GM23338 (cell line): Measurements from ENCODE around the gene ITPR2. TPM values are rescaled to one million over a fixed set of nuclear protein-coding genes. Genes with fewer than 3 reads are reported as not detected.

Experiments used
- ATAC-seq: fragments of 200-7000 bp; cut with Tn5 transposase; 3 replicates; pipeline ENCODE4 v1.9.1; 2020
- DNase-seq: peaks from one replicate; pipeline ENCODE4 v3.0.0-alpha.2; 2015; ENCODE audit warnings: low spot score
- H2AFZ ChIP-seq: fragments of 200-600 bp; sonication (generic); 2 replicates; pipeline ENCODE4 v1.8.0; 2016; ENCODE audit warnings: antibody characterized with exemption, mild to moderate bottlenecking, moderate library complexity
- H3F3A ChIP-seq: fragments of 200-600 bp; sonication (generic); replicated peaks from 2 replicates; pipeline ENCODE4 v1.8.0; 2017; ENCODE audit warnings: antibody characterized with exemption, mixed run types, low read depth
- H3K27ac ChIP-seq: fragments of 200-600 bp; sonication (generic); 2 replicates; pipeline ENCODE4 v1.6.1; 2016; ENCODE audit warnings: low read depth
- H3K27me3 ChIP-seq: fragments of 200-600 bp; sonication (generic); 2 replicates; pipeline ENCODE4 v1.8.0; 2016; ENCODE audit warnings: mild to moderate bottlenecking, mixed run types, moderate library complexity; ENCODE audit not compliant: insufficient read depth
- H3K36me3 ChIP-seq: fragments of 200-600 bp; sonication (generic); 2 replicates; pipeline ENCODE4 v1.8.0; 2016; ENCODE audit warnings: mild to moderate bottlenecking; ENCODE audit not compliant: insufficient read depth
- H3K4me1 ChIP-seq: fragments of 200-600 bp; sonication (generic); 2 replicates; pipeline ENCODE4 v1.8.0; 2016; ENCODE audit warnings: mild to moderate bottlenecking, moderate library complexity; ENCODE audit not compliant: insufficient read depth
- H3K4me2 ChIP-seq: fragments of 200-600 bp; sonication (generic); 2 replicates; pipeline ENCODE4 v1.7.1; 2017; ENCODE audit warnings: mixed run types
- H3K4me3 ChIP-seq: fragments of 200-600 bp; sonication (generic); 2 replicates; pipeline ENCODE4 v1.6.1; 2016; ENCODE audit warnings: mixed run types
- H3K79me2 ChIP-seq: fragments of 200-600 bp; sonication (generic); replicated peaks from 2 replicates; pipeline ENCODE4 v1.8.0; 2017; ENCODE audit warnings: mild to moderate bottlenecking; ENCODE audit not compliant: insufficient read depth
- H3K9me2 ChIP-seq: fragments of 200-600 bp; sonication (generic); 2 replicates; pipeline ENCODE4 v1.8.0; 2017; ENCODE audit not compliant: insufficient read depth
- H4K20me1 ChIP-seq: fragments of 200-600 bp; sonication (generic); replicated peaks from 2 replicates; pipeline ENCODE4 v1.8.0; 2017; ENCODE audit warnings: mild to moderate bottlenecking; ENCODE audit not compliant: insufficient read depth
- H3K27ac Mint-ChIP-seq: 2 replicates; pipeline ENCODE4 v1.8.0; 2020; ENCODE audit warnings: inconsistent platforms, mild to moderate bottlenecking, moderate library complexity, mixed read lengths
- H3K27me3 Mint-ChIP-seq: 3 replicates; pipeline ENCODE4 v1.8.0; 2022; ENCODE audit warnings: low read depth, mild to moderate bottlenecking, moderate library complexity, mixed read lengths, inconsistent platforms; ENCODE audit not compliant: insufficient read depth, poor library complexity
- H3K36me3 Mint-ChIP-seq: 3 replicates; pipeline ENCODE4 v1.8.0; 2021; ENCODE audit warnings: low read depth, mild to moderate bottlenecking, inconsistent platforms, moderate library complexity, mixed read lengths
- H3K4me1 Mint-ChIP-seq: 3 replicates; pipeline ENCODE4 v1.8.0; 2020; ENCODE audit warnings: mild to moderate bottlenecking, inconsistent platforms, mixed read lengths
- H3K4me3 Mint-ChIP-seq: 3 replicates; pipeline ENCODE4 v1.8.0; 2021; ENCODE audit warnings: moderate library complexity, mild to moderate bottlenecking, inconsistent platforms, mixed read lengths
- H3K9me3 Mint-ChIP-seq: 3 replicates; pipeline ENCODE4 v1.8.0; 2020; ENCODE audit warnings: moderate library complexity, mild to moderate bottlenecking, inconsistent platforms, mixed read lengths
- CREB1 ChIP-seq: fragments of 250-450 bp; sonication (Bioruptor Pico); IDR thresholded peaks from 2 replicates; pipeline ENCODE4 v1.5.0; 2020; ENCODE audit warnings: low read depth, mild to moderate bottlenecking, moderate library complexity
- EZH2 ChIP-seq: fragments of 200-600 bp; sonication (generic); IDR thresholded peaks from one replicate; pipeline ENCODE4 v1.8.0; 2017; ENCODE audit warnings: antibody characterized with exemption, mild to moderate bottlenecking, low read depth; ENCODE audit not compliant: unreplicated experiment
- EZH2phosphoT487 ChIP-seq: fragments of 200-600 bp; sonication (generic); IDR thresholded peaks from one replicate; pipeline ENCODE4 v1.8.1; 2018; ENCODE audit warnings: antibody characterized with exemption; ENCODE audit not compliant: unreplicated experiment
- JUNB ChIP-seq: IDR thresholded peaks from one replicate; pipeline ENCODE4 v1.6.1; 2016; ENCODE audit warnings: antibody characterized with exemption; ENCODE audit not compliant: unreplicated experiment
- NANOG ChIP-seq: IDR thresholded peaks from 2 replicates; pipeline ENCODE4 v1.6.1; 2016; ENCODE audit warnings: antibody characterized with exemption, borderline replicate concordance
- POLR2AphosphoS5 ChIP-seq: IDR thresholded peaks from 2 replicates; pipeline ENCODE4 v1.6.1; 2016; ENCODE audit warnings: antibody characterized with exemption, low read depth
- STAT1 ChIP-seq: IDR thresholded peaks from one replicate; pipeline ENCODE4 v1.6.1; 2016; ENCODE audit warnings: antibody characterized with exemption; ENCODE audit not compliant: unreplicated experiment
- ZNF114 ChIP-seq: fragments of 250-450 bp; sonication (Bioruptor Pico); IDR thresholded peaks from 2 replicates; pipeline ENCODE4 v1.5.0; 2020; ENCODE audit warnings: mild to moderate bottlenecking, moderate library complexity
- ZNF331 ChIP-seq: fragments of 250-450 bp; sonication (Bioruptor Pico); IDR thresholded peaks from 2 replicates; pipeline ENCODE4 v1.5.0; 2020; ENCODE audit warnings: low read depth, mild to moderate bottlenecking, moderate library complexity
- polyA plus RNA-seq: library from polyadenylated mRNA; unstranded; fragments of >200 nt; fragmentation: Nextera tagmentation; extraction: Ambion mirVana; gene quantifications from 2 replicates; pipeline ENCODE4 v1.2.1, GENCODE V29; 2016
- total RNA-seq: library from RNA; depleted of rRNA; stranded (reverse); fragments of >200 nt; shearing (Covaris generic); gene quantifications from 2 replicates; pipeline ENCODE4 v1.2.3, GENCODE V29; 2014
- TF ChIP-seq, protein P1 (sequence below): IDR thresholded peaks from 2 replicates; pipeline ENCODE4 v1.6.1; 2016; ENCODE audit warnings: antibody characterized with exemption
- TF ChIP-seq, protein P2 (sequence below): fragments of 250-450 bp; sonication (Bioruptor Pico); IDR thresholded peaks from 2 replicates; pipeline ENCODE4 v1.5.0; 2020; ENCODE audit warnings: mild to moderate bottlenecking, moderate library complexity
- TF ChIP-seq, protein P3 (sequence below), 2 experiments: fragments of 200-600 bp in 1 of 2; sonication (generic) in 1 of 2; conservative IDR thresholded peaks; 2 replicates each; pipeline versions ENCODE4 v1.5.1 to v1.6.1; 2016 to 2017; ENCODE audit warnings: antibody characterized with exemption in 2 of 2, low read depth in 2 of 2, mild to moderate bottlenecking in 2 of 2, moderate library complexity in 1 of 2
- TF ChIP-seq, protein P4 (sequence below): IDR thresholded peaks from one replicate; pipeline ENCODE4 v1.6.1; 2018; ENCODE audit warnings: antibody characterized with exemption; ENCODE audit not compliant: unreplicated experiment

ITPR2 gene
- total and polyA plus RNA-seq, 2 experiments from 2014 or later: 44.5 to 65.2 TPM

DNA sequence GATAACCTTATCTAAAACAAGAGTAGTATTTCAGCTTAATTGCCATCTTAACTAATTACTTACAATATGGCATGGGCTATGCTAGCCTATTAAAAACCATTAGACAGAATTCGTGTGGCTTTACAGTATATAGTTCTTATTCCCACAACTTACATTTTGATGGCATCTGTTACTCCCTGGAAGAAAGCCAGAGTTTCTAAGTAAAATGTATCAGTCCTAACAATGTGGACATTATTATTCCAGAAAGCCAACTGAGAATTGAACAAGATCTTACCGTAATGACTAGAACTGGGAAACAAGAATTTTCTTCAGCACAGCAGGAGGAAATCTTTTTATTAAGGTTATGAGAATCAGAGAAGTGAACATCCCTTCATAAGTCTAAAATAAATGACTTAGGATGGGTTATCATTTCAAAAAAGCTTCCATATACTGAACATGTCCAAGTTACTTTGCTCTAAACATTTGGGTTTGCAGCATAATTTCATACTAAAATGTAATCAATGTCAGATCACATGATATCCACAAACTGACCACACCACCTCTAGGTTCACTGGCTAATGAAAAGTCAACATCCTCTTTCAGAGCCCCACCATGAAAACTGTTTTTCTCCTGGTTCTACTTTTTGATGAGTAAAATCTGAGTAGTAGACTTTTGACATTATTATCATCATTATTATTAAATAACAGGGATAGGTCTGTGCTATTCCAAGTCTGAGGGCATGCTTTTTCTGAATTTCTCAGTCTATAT is 457.9 kb downstream of the ITPR2 start:
- no peaks in the 10 kb centered on the region for H3K79me2 ChIP-seq

More for the DNA sequence above, 457.9 kb downstream of the ITPR2 start:
- no peaks in the 10 kb centered on the region for H3K27me3 ChIP-seq
- H3K4me1 ChIP-seq: no peaks in the 10 kb centered on the region
- H3K4me3 ChIP-seq: no peak overlapping the region
- Mint-ChIP-seq H3K27me3 (peaks cover 4% of the 10 kb centered on the region), H3K27ac (no peak overlapping the region), H3K4me3 (no peak overlapping the region), H3K4me1 (no peaks in the 10 kb centered on the region), H3K9me3 (no peaks in the 10 kb centered on the region; the same call in 2 of the 3 replicates), H3K36me3 (no peaks in the 10 kb centered on the region)
- no peak for ATAC-seq
- no peak overlapping the region for H3K4me2 ChIP-seq
- H3K9me2 ChIP-seq: no peaks in the 10 kb centered on the region
- TF ChIP-seq STAT1: no peak
- TF ChIP-seq, protein P1, sequence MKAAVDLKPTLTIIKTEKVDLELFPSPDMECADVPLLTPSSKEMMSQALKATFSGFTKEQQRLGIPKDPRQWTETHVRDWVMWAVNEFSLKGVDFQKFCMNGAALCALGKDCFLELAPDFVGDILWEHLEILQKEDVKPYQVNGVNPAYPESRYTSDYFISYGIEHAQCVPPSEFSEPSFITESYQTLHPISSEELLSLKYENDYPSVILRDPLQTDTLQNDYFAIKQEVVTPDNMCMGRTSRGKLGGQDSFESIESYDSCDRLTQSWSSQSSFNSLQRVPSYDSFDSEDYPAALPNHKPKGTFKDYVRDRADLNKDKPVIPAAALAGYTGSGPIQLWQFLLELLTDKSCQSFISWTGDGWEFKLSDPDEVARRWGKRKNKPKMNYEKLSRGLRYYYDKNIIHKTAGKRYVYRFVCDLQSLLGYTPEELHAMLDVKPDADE: no peak
- TF ChIP-seq, protein P2, sequence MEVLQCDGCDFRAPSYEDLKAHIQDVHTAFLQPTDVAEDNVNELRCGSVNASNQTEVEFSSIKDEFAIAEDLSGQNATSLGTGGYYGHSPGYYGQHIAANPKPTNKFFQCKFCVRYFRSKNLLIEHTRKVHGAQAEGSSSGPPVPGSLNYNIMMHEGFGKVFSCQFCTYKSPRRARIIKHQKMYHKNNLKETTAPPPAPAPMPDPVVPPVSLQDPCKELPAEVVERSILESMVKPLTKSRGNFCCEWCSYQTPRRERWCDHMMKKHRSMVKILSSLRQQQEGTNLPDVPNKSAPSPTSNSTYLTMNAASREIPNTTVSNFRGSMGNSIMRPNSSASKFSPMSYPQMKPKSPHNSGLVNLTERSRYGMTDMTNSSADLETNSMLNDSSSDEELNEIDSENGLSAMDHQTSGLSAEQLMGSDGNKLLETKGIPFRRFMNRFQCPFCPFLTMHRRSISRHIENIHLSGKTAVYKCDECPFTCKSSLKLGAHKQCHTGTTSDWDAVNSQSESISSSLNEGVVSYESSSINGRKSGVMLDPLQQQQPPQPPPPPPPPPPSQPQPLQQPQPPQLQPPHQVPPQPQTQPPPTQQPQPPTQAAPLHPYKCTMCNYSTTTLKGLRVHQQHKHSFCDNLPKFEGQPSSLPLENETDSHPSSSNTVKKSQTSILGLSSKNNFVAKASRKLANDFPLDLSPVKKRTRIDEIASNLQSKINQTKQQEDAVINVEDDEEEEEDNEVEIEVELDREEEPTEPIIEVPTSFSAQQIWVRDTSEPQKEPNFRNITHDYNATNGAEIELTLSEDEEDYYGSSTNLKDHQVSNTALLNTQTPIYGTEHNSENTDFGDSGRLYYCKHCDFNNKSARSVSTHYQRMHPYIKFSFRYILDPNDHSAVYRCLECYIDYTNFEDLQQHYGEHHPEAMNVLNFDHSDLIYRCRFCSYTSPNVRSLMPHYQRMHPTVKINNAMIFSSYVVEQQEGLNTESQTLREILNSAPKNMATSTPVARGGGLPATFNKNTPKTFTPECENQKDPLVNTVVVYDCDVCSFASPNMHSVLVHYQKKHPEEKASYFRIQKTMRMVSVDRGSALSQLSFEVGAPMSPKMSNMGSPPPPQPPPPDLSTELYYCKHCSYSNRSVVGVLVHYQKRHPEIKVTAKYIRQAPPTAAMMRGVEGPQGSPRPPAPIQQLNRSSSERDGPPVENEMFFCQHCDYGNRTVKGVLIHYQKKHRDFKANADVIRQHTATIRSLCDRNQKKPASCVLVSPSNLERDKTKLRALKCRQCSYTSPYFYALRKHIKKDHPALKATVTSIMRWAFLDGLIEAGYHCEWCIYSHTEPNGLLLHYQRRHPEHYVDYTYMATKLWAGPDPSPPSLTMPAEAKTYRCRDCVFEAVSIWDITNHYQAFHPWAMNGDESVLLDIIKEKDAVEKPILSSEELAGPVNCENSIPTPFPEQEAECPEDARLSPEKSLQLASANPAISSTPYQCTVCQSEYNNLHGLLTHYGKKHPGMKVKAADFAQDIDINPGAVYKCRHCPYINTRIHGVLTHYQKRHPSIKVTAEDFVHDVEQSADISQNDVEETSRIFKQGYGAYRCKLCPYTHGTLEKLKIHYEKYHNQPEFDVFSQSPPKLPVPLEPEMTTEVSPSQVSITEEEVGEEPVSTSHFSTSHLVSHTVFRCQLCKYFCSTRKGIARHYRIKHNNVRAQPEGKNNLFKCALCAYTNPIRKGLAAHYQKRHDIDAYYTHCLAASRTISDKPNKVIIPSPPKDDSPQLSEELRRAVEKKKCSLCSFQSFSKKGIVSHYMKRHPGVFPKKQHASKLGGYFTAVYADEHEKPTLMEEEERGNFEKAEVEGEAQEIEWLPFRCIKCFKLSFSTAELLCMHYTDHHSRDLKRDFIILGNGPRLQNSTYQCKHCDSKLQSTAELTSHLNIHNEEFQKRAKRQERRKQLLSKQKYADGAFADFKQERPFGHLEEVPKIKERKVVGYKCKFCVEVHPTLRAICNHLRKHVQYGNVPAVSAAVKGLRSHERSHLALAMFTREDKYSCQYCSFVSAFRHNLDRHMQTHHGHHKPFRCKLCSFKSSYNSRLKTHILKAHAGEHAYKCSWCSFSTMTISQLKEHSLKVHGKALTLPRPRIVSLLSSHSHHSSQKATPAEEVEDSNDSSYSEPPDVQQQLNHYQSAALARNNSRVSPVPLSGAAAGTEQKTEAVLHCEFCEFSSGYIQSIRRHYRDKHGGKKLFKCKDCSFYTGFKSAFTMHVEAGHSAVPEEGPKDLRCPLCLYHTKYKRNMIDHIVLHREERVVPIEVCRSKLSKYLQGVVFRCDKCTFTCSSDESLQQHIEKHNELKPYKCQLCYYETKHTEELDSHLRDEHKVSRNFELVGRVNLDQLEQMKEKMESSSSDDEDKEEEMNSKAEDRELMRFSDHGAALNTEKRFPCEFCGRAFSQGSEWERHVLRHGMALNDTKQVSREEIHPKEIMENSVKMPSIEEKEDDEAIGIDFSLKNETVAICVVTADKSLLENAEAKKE (CRISPR knock-in tag): no peak
- no peak for TF ChIP-seq NANOG
- TF ChIP-seq CREB1 (CRISPR knock-in tag): no peak
- no peak for TF ChIP-seq ZNF331 (CRISPR knock-in tag)
- TF ChIP-seq, protein P3, sequence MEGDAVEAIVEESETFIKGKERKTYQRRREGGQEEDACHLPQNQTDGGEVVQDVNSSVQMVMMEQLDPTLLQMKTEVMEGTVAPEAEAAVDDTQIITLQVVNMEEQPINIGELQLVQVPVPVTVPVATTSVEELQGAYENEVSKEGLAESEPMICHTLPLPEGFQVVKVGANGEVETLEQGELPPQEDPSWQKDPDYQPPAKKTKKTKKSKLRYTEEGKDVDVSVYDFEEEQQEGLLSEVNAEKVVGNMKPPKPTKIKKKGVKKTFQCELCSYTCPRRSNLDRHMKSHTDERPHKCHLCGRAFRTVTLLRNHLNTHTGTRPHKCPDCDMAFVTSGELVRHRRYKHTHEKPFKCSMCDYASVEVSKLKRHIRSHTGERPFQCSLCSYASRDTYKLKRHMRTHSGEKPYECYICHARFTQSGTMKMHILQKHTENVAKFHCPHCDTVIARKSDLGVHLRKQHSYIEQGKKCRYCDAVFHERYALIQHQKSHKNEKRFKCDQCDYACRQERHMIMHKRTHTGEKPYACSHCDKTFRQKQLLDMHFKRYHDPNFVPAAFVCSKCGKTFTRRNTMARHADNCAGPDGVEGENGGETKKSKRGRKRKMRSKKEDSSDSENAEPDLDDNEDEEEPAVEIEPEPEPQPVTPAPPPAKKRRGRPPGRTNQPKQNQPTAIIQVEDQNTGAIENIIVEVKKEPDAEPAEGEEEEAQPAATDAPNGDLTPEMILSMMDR (conservative IDR thresholded peaks at IDR 0.05; ENCODE audit: low read depth in 2 of 2): no peak
- TF ChIP-seq POLR2AphosphoS5: no peak
- TF ChIP-seq, protein P4, sequence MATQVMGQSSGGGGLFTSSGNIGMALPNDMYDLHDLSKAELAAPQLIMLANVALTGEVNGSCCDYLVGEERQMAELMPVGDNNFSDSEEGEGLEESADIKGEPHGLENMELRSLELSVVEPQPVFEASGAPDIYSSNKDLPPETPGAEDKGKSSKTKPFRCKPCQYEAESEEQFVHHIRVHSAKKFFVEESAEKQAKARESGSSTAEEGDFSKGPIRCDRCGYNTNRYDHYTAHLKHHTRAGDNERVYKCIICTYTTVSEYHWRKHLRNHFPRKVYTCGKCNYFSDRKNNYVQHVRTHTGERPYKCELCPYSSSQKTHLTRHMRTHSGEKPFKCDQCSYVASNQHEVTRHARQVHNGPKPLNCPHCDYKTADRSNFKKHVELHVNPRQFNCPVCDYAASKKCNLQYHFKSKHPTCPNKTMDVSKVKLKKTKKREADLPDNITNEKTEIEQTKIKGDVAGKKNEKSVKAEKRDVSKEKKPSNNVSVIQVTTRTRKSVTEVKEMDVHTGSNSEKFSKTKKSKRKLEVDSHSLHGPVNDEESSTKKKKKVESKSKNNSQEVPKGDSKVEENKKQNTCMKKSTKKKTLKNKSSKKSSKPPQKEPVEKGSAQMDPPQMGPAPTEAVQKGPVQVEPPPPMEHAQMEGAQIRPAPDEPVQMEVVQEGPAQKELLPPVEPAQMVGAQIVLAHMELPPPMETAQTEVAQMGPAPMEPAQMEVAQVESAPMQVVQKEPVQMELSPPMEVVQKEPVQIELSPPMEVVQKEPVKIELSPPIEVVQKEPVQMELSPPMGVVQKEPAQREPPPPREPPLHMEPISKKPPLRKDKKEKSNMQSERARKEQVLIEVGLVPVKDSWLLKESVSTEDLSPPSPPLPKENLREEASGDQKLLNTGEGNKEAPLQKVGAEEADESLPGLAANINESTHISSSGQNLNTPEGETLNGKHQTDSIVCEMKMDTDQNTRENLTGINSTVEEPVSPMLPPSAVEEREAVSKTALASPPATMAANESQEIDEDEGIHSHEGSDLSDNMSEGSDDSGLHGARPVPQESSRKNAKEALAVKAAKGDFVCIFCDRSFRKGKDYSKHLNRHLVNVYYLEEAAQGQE: no peak
- TF ChIP-seq ZNF114 (CRISPR knock-in tag): no peak
- TF ChIP-seq EZH2: no peak
- no peak for TF ChIP-seq EZH2phosphoT487
- no peak for TF ChIP-seq JUNB
- no peak for DNase-seq
- H4K20me1 ChIP-seq: no peaks in the 10 kb centered on the region
- no peaks in the 10 kb centered on the region for H3K36me3 ChIP-seq
- no peak overlapping the region for H2AFZ ChIP-seq
- H3F3A ChIP-seq: no peaks in the 10 kb centered on the region
- no peak overlapping the region for H3K27ac ChIP-seq
